ENCODE data around the gene CCDC92. TPM values are rescaled to one million over a fixed set of nuclear protein-coding genes. Genes with fewer than 3 reads are reported as not detected.

CCDC92 gene
- polyA plus RNA-seq, 1 experiment: 35.9 TPM

- Histone ChIP-seq H3K36me3 (ENCODE audit: control insufficient read depth, insufficient read depth, low read length) (no peaks in the 10 kb centered on the region; the same call in none of the 2 replicates), H3K27me3 (ENCODE audit: control insufficient read depth, insufficient read depth, low read length) (no peaks in the 10 kb centered on the region), H3K4me3 (ENCODE audit: low read depth, low read length) (no peak overlapping the region)
- CTCF ChIA-PET: no interaction called here
- TF ChIP-seq CTCF (IDR thresholded peaks at IDR 0.05; ENCODE audit: insufficient read depth, low read depth, low read length): no peak
- POLR2A ChIA-PET: interaction anchor here (0.7 kb wide), 1 partner anchor 24 kb away, joined by 3 read pairs; no protein-coding TSS in a partner anchor
- DNase-seq (ENCODE audit: low read depth): no peak
Measured at GRCh38 chr12:123961585-123962345, 10.9 kb downstream of the CCDC92 start.

- Histone ChIP-seq H3K27me3 (ENCODE audit: control insufficient read depth, insufficient read depth, low read length) (no peaks in the 10 kb centered on the region), H3K4me3 (ENCODE audit: low read depth, low read length) (no peak overlapping the region), H3K36me3 (ENCODE audit: control insufficient read depth, insufficient read depth, low read length) (no peaks in the 10 kb centered on the region; the same call in none of the 2 replicates)
- ChIA-PET POLR2A (no interaction called here), CTCF (interaction anchor here (0.6 kb wide), 1 partner anchor 13 kb away, joined by 3 read pairs; no protein-coding TSS in a partner anchor)
- no peak for TF ChIP-seq CTCF (IDR thresholded peaks at IDR 0.05; ENCODE audit: insufficient read depth, low read depth, low read length)
- no peak for DNase-seq (ENCODE audit: low read depth)
Measured at GRCh38 chr12:123960856-123961255, 11.8 kb downstream of the CCDC92 start.

- CTCF ChIA-PET: interaction anchor here (0.6 kb wide), 1 partner anchor 13 kb away, joined by 3 read pairs; no protein-coding TSS in a partner anchor
- POLR2A ChIA-PET: no interaction called here
Measured at GRCh38 chr12:123960029-123960735, 12.4 kb downstream of the CCDC92 start.

GRCh38 chr12:123958876-123959275 is 13.8 kb downstream of the CCDC92 start:
- DNase-seq (ENCODE audit: low read depth): no peak
- no peak overlapping the region for H3K4me3 ChIP-seq (ENCODE audit: low read depth, low read length)
- TF ChIP-seq CTCF (IDR thresholded peaks at IDR 0.05; ENCODE audit: insufficient read depth, low read depth, low read length): no peak
- H3K27me3 ChIP-seq (ENCODE audit: control insufficient read depth, insufficient read depth, low read length): no peaks in the 10 kb centered on the region
- CTCF ChIA-PET: no interaction called here
- no peaks in the 10 kb centered on the region; the same call in none of the 2 replicates for H3K36me3 ChIP-seq (ENCODE audit: control insufficient read depth, insufficient read depth, low read length)
- POLR2A ChIA-PET: no interaction called here

More at GRCh38 chr12:123960029-123960735, 12.4 kb downstream of the CCDC92 start:
- DNase-seq (ENCODE audit: low read depth): no peak
- no peak for TF ChIP-seq CTCF (IDR thresholded peaks at IDR 0.05; ENCODE audit: insufficient read depth, low read depth, low read length)
- H3K27me3 ChIP-seq (ENCODE audit: control insufficient read depth, insufficient read depth, low read length): no peaks in the 10 kb centered on the region
- no peaks in the 10 kb centered on the region; the same call in none of the 2 replicates for H3K36me3 ChIP-seq (ENCODE audit: control insufficient read depth, insufficient read depth, low read length)
- no peak overlapping the region for H3K4me3 ChIP-seq (ENCODE audit: low read depth, low read length)

GRCh38 chr12:123958462-123958861 is 14.2 kb downstream of the CCDC92 start:
- H3K27me3 ChIP-seq (ENCODE audit: control insufficient read depth, insufficient read depth, low read length): no peaks in the 10 kb centered on the region
- no peaks in the 10 kb centered on the region; the same call in none of the 2 replicates for H3K36me3 ChIP-seq (ENCODE audit: control insufficient read depth, insufficient read depth, low read length)
- POLR2A ChIA-PET: no interaction called here
- CTCF ChIA-PET: no interaction called here
- DNase-seq (ENCODE audit: low read depth): no peak
- TF ChIP-seq CTCF (IDR thresholded peaks at IDR 0.05; ENCODE audit: insufficient read depth, low read depth, low read length): no peak
- no peak overlapping the region for H3K4me3 ChIP-seq (ENCODE audit: low read depth, low read length)

All from BJ (cell line).